ENCODE results near the gene GALNT1. TPM values are rescaled to one million over a fixed set of nuclear protein-coding genes. Genes with fewer than 3 reads are reported as not detected.

GALNT1 gene
- total RNA-seq, 2 donors from 2014 or later, result 27.0 to 37.2 TPM

DNA sequence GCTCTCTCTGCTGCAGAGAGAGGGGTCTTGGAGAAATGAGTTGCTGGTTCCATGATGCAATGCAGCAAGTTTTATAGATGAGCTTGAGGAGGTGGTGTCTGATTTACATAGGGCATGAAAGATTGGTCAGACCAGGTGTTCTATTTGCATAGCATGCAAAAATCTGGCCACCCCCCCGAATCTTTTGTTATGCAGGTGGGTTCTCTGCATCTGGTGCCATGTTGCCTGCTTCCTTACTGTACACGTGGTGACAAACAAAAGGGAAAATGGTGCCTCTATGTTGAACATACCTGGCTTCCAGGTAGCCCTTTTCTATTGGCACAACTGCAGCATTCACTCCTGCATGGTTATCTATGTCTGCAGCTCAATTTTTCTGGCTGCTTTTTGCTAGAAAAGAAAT lies 169.4 kb downstream of the GALNT1 start:
- Histone ChIP-seq H3K4me3 (no peak overlapping the region), H3K36me3 (replicated peaks in 1 of 2; ENCODE audit: insufficient read depth in 1 of 2, low read depth in 2 of 2) (no peaks in the 10 kb centered on the region), H3K4me1 (no peaks in the 10 kb centered on the region), H3K9me3 (no peaks in the 10 kb centered on the region), H3K27ac (no peak overlapping the region), H3K27me3 (no peaks in the 10 kb centered on the region)
- DNase-seq (no peak), ATAC-seq (no peak)
- TF ChIP-seq, protein P1, sequence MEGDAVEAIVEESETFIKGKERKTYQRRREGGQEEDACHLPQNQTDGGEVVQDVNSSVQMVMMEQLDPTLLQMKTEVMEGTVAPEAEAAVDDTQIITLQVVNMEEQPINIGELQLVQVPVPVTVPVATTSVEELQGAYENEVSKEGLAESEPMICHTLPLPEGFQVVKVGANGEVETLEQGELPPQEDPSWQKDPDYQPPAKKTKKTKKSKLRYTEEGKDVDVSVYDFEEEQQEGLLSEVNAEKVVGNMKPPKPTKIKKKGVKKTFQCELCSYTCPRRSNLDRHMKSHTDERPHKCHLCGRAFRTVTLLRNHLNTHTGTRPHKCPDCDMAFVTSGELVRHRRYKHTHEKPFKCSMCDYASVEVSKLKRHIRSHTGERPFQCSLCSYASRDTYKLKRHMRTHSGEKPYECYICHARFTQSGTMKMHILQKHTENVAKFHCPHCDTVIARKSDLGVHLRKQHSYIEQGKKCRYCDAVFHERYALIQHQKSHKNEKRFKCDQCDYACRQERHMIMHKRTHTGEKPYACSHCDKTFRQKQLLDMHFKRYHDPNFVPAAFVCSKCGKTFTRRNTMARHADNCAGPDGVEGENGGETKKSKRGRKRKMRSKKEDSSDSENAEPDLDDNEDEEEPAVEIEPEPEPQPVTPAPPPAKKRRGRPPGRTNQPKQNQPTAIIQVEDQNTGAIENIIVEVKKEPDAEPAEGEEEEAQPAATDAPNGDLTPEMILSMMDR (IDR thresholded peaks at IDR 0.05), result no peak
- no peak for TF ChIP-seq POLR2A (IDR thresholded peaks at IDR 0.05)
- intact Hi-C loops (cut with DNase I), result loop anchor here (10.0 kb wide), 1 partner anchor 194 kb away; no protein-coding TSS in a partner anchor
- 37 to 61% methylated on average over 2 of the region's 2 CpGs for WGBS, 2 donors

- no peak overlapping the region for H3K4me3 ChIP-seq
- TF ChIP-seq, protein P1 (IDR thresholded peaks at IDR 0.05), result no peak
- TF ChIP-seq POLR2A (IDR thresholded peaks at IDR 0.05), result no peak
- no peaks in the 10 kb centered on the region for H3K27me3 ChIP-seq
- H3K27ac ChIP-seq, result no peak overlapping the region
- no peak for ATAC-seq
- no peaks in the 10 kb centered on the region for H3K36me3 ChIP-seq (replicated peaks in 1 of 2; ENCODE audit: insufficient read depth in 1 of 2, low read depth in 2 of 2)
- intact Hi-C loops (cut with DNase I), result loop anchor here (10.0 kb wide), 1 partner anchor 191 kb away; no protein-coding TSS in a partner anchor
- 70 to 71% methylated on average over 5 of the region's 5 CpGs for WGBS, 2 donors
- no peak for DNase-seq
- no peaks in the 10 kb centered on the region for H3K9me3 ChIP-seq
- no peaks in the 10 kb centered on the region for H3K4me1 ChIP-seq
Observed at GRCh38 chr18:35753306-35753910, 171.9 kb downstream of the GALNT1 start.

- Histone ChIP-seq H3K27ac (no peak overlapping the region), H3K4me1 (no peaks in the 10 kb centered on the region), H3K27me3 (no peaks in the 10 kb centered on the region), H3K4me3 (no peak overlapping the region), H3K9me3 (no peaks in the 10 kb centered on the region), H3K36me3 (replicated peaks in 1 of 2; ENCODE audit: insufficient read depth in 1 of 2, low read depth in 2 of 2) (no peaks in the 10 kb centered on the region)
- ATAC-seq (no peak), DNase-seq (no peak)
- intact Hi-C loops (cut with DNase I), result loop anchor here (10.0 kb wide), 1 partner anchor 190 kb away; no protein-coding TSS in a partner anchor
- 31 to 44% methylated on average over 2 to 4 of the region's 4 CpGs for WGBS, 2 donors
- TF ChIP-seq POLR2A (IDR thresholded peaks at IDR 0.05), result no peak
- TF ChIP-seq, protein P1 (IDR thresholded peaks at IDR 0.05), result no peak
Observed at GRCh38 chr18:35754464-35754863, 172.9 kb downstream of the GALNT1 start.

- DNase-seq, result no peak
- intact Hi-C loops (cut with DNase I), result loop anchor here (10.0 kb wide), 1 partner anchor 189 kb away; no protein-coding TSS in a partner anchor
- WGBS, 2 donors, result 38 to 47% methylated on average over 7 of the region's 7 CpGs
Observed at GRCh38 chr18:35755369-35755768, 173.8 kb downstream of the GALNT1 start.

More at GRCh38 chr18:35755369-35755768, 173.8 kb downstream of the GALNT1 start:
- H3K36me3 ChIP-seq (replicated peaks in 1 of 2; ENCODE audit: insufficient read depth in 1 of 2, low read depth in 2 of 2), result no peaks in the 10 kb centered on the region
- TF ChIP-seq POLR2A (IDR thresholded peaks at IDR 0.05), result no peak
- TF ChIP-seq, protein P1 (IDR thresholded peaks at IDR 0.05), result no peak
- H3K27me3 ChIP-seq, result no peaks in the 10 kb centered on the region
- no peaks in the 10 kb centered on the region for H3K4me1 ChIP-seq
- no peak for ATAC-seq
- H3K9me3 ChIP-seq, result no peaks in the 10 kb centered on the region
- no peak overlapping the region for H3K4me3 ChIP-seq
- no peak overlapping the region for H3K27ac ChIP-seq
